SK-N-MC (cell line): Measurements from ENCODE around the gene FLT3LG.

ENCODE experiments used
- DNase-seq: peaks from one replicate; pipeline ENCODE4 v3.0.0-alpha.2; 2011; ENCODE audit warnings: low read depth, low spot score
- H3K27ac ChIP-seq: fragments of 200-600 bp; sonication (generic); 2 replicates; pipeline ENCODE4 v1.5.1; 2016; ENCODE audit warnings: mixed run types
- H3K36me3 ChIP-seq: fragments of 200-600 bp; sonication (generic); 2 replicates; pipeline ENCODE4 v1.6.1; 2017; ENCODE audit warnings: antibody characterized with exemption, low read length, mixed read lengths; ENCODE audit not compliant: insufficient read depth
- H3K4me3 ChIP-seq: fragments of 200-600 bp; sonication (generic); 2 replicates; pipeline ENCODE4 v1.5.1; 2016
- H3K9ac ChIP-seq: fragments of 200-600 bp; sonication (generic); 2 replicates; pipeline ENCODE4 v1.8.0; 2017; ENCODE audit warnings: mixed run types, mixed read lengths; ENCODE audit not compliant: insufficient read length
- H3K9me3 ChIP-seq: fragments of 200-600 bp; sonication (generic); 2 replicates; pipeline ENCODE4 v1.6.1; 2017; ENCODE audit warnings: low read depth, mild to moderate bottlenecking, antibody characterized with exemption, low read length, moderate library complexity, mixed read lengths
- EZH2 ChIP-seq: fragments of 200-600 bp; sonication (generic); IDR thresholded peaks from one replicate; pipeline ENCODE4 v1.6.1; 2017; ENCODE audit warnings: antibody characterized with exemption
- FOXP2 ChIP-seq: optimal IDR thresholded peaks from 2 replicates; pipeline ENCODE3; 2011; ENCODE audit warnings: mild to moderate bottlenecking, moderate library complexity; ENCODE audit not compliant: insufficient read depth; ENCODE audit errors: extremely low read length, control extremely low read depth
- POLR2AphosphoS5 ChIP-seq: IDR thresholded peaks from 2 replicates; pipeline ENCODE4 v1.6.1; 2012; ENCODE audit warnings: mild to moderate bottlenecking, low read depth, low read length, borderline replicate concordance

FLT3LG gene

GRCh38 chr19:49438261-49438660, 35.8 kb upstream of the FLT3LG start:
- Histone ChIP-seq H3K9me3 (no peaks in the 10 kb centered on the region), H3K4me3 (no peak overlapping the region), H3K36me3 (no peaks in the 10 kb centered on the region), H3K27ac (no peak overlapping the region), H3K9ac (no peak overlapping the region)
- TF ChIP-seq EZH2 (no peak), POLR2AphosphoS5 (no peak), FOXP2 (no peak)
- no peak for DNase-seq

GRCh38 chr19:49439836-49440235, 34.2 kb upstream of the FLT3LG start:
- TF ChIP-seq POLR2AphosphoS5: no peak
- no peak for TF ChIP-seq EZH2
- no peak for TF ChIP-seq FOXP2
- peak overlapping the region; percentile 79 for H3K4me3 ChIP-seq
- DNase-seq: no peak
- H3K27ac ChIP-seq: no peak overlapping the region
- no peaks in the 10 kb centered on the region for H3K36me3 ChIP-seq
- H3K9ac ChIP-seq: no peak overlapping the region
- H3K9me3 ChIP-seq: no peaks in the 10 kb centered on the region

- H3K9me3 ChIP-seq: no peaks in the 10 kb centered on the region
- peak overlapping the region; percentile 79 for H3K4me3 ChIP-seq
- H3K9ac ChIP-seq: peak overlapping the region; percentile 54
- no peaks in the 10 kb centered on the region for H3K36me3 ChIP-seq
- DNase-seq: no peak
- TF ChIP-seq POLR2AphosphoS5 (no peak), EZH2 (no peak), FOXP2 (no peak)
- no peak overlapping the region for H3K27ac ChIP-seq
These were observed 33.4 kb upstream of the FLT3LG start for GRCh38 chr19:49440439-49441209.

GRCh38 chr19:49441210-49441959, 32.6 kb upstream of the FLT3LG start, which contains the start of gene SLC17A7:
SLC17A7 (minus strand) TSS chr19:49441527; CDS start chr19:49441379, 148 bp downstream.
- Histone ChIP-seq H3K9me3 (no peaks in the 10 kb centered on the region), H3K4me3 (peak within 1 kb of the TSS; percentile 99), H3K9ac (peak within 1 kb of the TSS; percentile 63), H3K36me3 (no peaks in the 10 kb centered on the region), H3K27ac (peak within 1 kb of the TSS; percentile 83; the same call in 1 of the 2 replicates)
- TF ChIP-seq FOXP2: no peak
- TF ChIP-seq POLR2AphosphoS5: no peak
- no peak for TF ChIP-seq EZH2
- no peak for DNase-seq

- no peak for DNase-seq
- peaks cover 5% of the 10 kb centered on the region for H3K36me3 ChIP-seq
- H3K9me3 ChIP-seq: no peaks in the 10 kb centered on the region
- TF ChIP-seq POLR2AphosphoS5: no peak
- TF ChIP-seq EZH2: no peak
- TF ChIP-seq FOXP2: no peak
- peak overlapping the region; percentile 63 for H3K9ac ChIP-seq
- H3K27ac ChIP-seq: peak overlapping the region; percentile 83; the same call in 1 of the 2 replicates
- peak overlapping the region; percentile 99 for H3K4me3 ChIP-seq
These were observed 32.1 kb upstream of the FLT3LG start for GRCh38 chr19:49441960-49442350.

GRCh38 chr19:49442354-49442753, 31.7 kb upstream of the FLT3LG start:
- Histone ChIP-seq H3K27ac (peak overlapping the region; percentile 83; the same call in 1 of the 2 replicates), H3K36me3 (peaks cover 9% of the 10 kb centered on the region), H3K4me3 (peak overlapping the region; percentile 99), H3K9ac (peak overlapping the region; percentile 63), H3K9me3 (no peaks in the 10 kb centered on the region)
- TF ChIP-seq EZH2: no peak
- no peak for DNase-seq

- Histone ChIP-seq H3K9me3 (no peaks in the 10 kb centered on the region), H3K4me3 (peak overlapping the region; percentile 99), H3K9ac (peak overlapping the region; percentile 78), H3K36me3 (peaks cover 9% of the 10 kb centered on the region), H3K27ac (peak overlapping the region; percentile 85)
- DNase-seq: peak; percentile 75
- no peak for TF ChIP-seq FOXP2
- peak; percentile 56; the same call in 1 of the 2 replicates for TF ChIP-seq POLR2AphosphoS5
These were observed 31.1 kb upstream of the FLT3LG start for GRCh38 chr19:49442771-49443365.
